Head of caudate nucleus (tissue), 42 donors: Measurements from ENCODE around the gene C16orf74.

Source experiments
- DNase-seq, 42 donors: peaks; one replicate each; pipeline versions ENCODE4 v3.0.0 to v3.0.0-alpha.2; 2020 to 2021; ENCODE audit warnings: mixed read lengths in 7 of 42
- intact Hi-C: fragments of 100-400 bp; cut with DNase I; formaldehyde crosslinking; loops from one replicate; pipeline ENCODE4 v1.15.0; 2022

Gene C16orf74

GRCh38 chr16:85752511-85753420, 1.9 kb upstream of the C16orf74 start:
- DNase-seq: no peak
- intact Hi-C loops: no loop called here

- intact Hi-C loops: no loop called here
- no peak for DNase-seq
Observed at GRCh38 chr16:85751698-85752501, 1.0 kb upstream of the C16orf74 start.

GRCh38 chr16:85750146-85750826, 610 bp downstream of the C16orf74 start:
- intact Hi-C loops: no loop called here
- DNase-seq: peak in 7 of 42 donors; percentile 12 to 37 (median 22)

GRCh38 chr16:85749771-85750145, 1.1 kb downstream of the C16orf74 start:
- intact Hi-C loops: no loop called here
- DNase-seq: no peak

- no peak for DNase-seq
- intact Hi-C loops: no loop called here
Observed at GRCh38 chr16:85746460-85747215, 4.3 kb downstream of the C16orf74 start.

- intact Hi-C loops: no loop called here
- no peak for DNase-seq
Observed at GRCh38 chr16:85738923-85739715, 11.8 kb downstream of the C16orf74 start.

GRCh38 chr16:85736921-85737320, 14.0 kb downstream of the C16orf74 start:
- no peak for DNase-seq
- intact Hi-C loops: no loop called here

- no peak for DNase-seq
- intact Hi-C loops: no loop called here
Observed at GRCh38 chr16:85735946-85736345, 14.9 kb downstream of the C16orf74 start.

GRCh38 chr16:85735225-85735635, 15.7 kb downstream of the C16orf74 start:
- intact Hi-C loops: no loop called here
- DNase-seq: no peak

GRCh38 chr16:85734311-85735017, 16.4 kb downstream of the C16orf74 start:
- intact Hi-C loops: no loop called here
- no peak for DNase-seq

- intact Hi-C loops: no loop called here
Observed at GRCh38 chr16:85733839-85734170, 17.1 kb downstream of the C16orf74 start.

GRCh38 chr16:85733155-85733838, 17.6 kb downstream of the C16orf74 start:
- DNase-seq: no peak

More at GRCh38 chr16:85733839-85734170, 17.1 kb downstream of the C16orf74 start:
- no peak for DNase-seq

GRCh38 chr16:85731179-85731578, 19.7 kb downstream of the C16orf74 start:
- intact Hi-C loops: no loop called here

More at GRCh38 chr16:85733155-85733838, 17.6 kb downstream of the C16orf74 start:
- intact Hi-C loops: no loop called here

GRCh38 chr16:85730186-85730465, 20.8 kb downstream of the C16orf74 start:
- intact Hi-C loops: no loop called here
- DNase-seq: no peak

More at GRCh38 chr16:85731179-85731578, 19.7 kb downstream of the C16orf74 start:
- no peak for DNase-seq

- DNase-seq: peak in 1 of 42 donors; percentile 52
- intact Hi-C loops: no loop called here
Observed at GRCh38 chr16:85729452-85730185, 21.3 kb downstream of the C16orf74 start.

- DNase-seq: no peak
- intact Hi-C loops: no loop called here
Observed at GRCh38 chr16:85728879-85729278, 22.0 kb downstream of the C16orf74 start.
